Stomach (tissue), 4 donors: ENCODE data around the gene SLC25A26.

Experiments used
- EP300 ChIP-seq: sonication (generic); formaldehyde crosslinking; IDR thresholded peaks from one replicate; pipeline ENCODE4 v1.6.1; 2017; ENCODE audit warnings: antibody characterized with exemption
- POLR2A ChIP-seq, 4 donors: fragments of 450-650 bp; IDR thresholded peaks; one replicate each; pipeline ENCODE4 v1.6.1; 2016; ENCODE audit warnings: antibody characterized with exemption in 4 of 4, control low read depth in 2 of 4, mild to moderate bottlenecking in 1 of 4, moderate library complexity in 1 of 4
- TF ChIP-seq, protein P1 (sequence below), 7 experiments: fragments of 450-650 bp in 4 of 7; fragments of 200-600 bp in 3 of 7; sonication (generic) in 3 of 7; IDR thresholded peaks; one replicate each; pipeline ENCODE4 v1.5.1; 2016 to 2019; ENCODE audit warnings: antibody characterized with exemption in 7 of 7, control low read depth in 2 of 7, mild to moderate bottlenecking in 1 of 7

DNA sequence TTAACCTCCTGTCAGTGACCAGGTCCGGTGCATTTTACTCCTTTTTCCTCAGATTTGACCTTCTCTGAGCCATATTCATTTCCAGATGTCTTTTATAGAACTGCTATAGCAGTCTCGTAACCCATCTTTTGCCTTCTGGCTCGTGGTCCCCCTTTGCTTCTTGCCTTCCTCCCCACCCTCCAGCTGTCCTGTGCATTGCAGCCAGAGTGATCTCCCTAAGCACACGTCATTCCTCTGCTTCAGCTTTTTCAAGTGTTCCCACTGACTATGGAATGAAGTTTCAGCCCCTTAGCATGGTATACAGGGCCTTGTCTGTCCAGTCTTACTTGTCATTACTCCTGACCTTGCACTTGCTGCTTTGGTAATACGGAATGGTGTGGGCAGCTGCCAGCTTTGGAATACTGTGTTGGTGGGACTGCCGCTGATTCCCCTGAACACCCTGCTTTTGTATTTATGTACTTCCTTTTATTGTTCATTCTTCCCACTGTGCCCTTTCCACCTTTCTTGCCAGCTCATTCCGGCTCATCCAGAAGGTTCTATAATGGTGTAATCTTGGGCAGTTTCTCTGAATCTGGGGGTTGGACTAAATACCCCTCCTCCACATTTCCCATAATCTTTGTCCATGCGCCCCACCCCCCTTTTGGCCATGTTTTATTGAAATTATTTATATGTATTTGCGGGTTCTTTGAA is 38.9 kb downstream of the SLC25A26 start:
- TF ChIP-seq POLR2A (IDR thresholded peaks at IDR 0.05) (no peak), EP300 (no peak)
- TF ChIP-seq, protein P1, sequence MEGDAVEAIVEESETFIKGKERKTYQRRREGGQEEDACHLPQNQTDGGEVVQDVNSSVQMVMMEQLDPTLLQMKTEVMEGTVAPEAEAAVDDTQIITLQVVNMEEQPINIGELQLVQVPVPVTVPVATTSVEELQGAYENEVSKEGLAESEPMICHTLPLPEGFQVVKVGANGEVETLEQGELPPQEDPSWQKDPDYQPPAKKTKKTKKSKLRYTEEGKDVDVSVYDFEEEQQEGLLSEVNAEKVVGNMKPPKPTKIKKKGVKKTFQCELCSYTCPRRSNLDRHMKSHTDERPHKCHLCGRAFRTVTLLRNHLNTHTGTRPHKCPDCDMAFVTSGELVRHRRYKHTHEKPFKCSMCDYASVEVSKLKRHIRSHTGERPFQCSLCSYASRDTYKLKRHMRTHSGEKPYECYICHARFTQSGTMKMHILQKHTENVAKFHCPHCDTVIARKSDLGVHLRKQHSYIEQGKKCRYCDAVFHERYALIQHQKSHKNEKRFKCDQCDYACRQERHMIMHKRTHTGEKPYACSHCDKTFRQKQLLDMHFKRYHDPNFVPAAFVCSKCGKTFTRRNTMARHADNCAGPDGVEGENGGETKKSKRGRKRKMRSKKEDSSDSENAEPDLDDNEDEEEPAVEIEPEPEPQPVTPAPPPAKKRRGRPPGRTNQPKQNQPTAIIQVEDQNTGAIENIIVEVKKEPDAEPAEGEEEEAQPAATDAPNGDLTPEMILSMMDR (IDR thresholded peaks at IDR 0.05) = no peak
